ENCODE results near the gene PLEKHA5. TPM values are rescaled to one million over a fixed set of nuclear protein-coding genes. Genes with fewer than 3 reads are reported as not detected.

The PLEKHA5 gene
- polyA plus RNA-seq, 1 donor (not counting 4 experiments of a cell fraction or from before 2014, with no cell fraction given): 21.7 TPM

- Histone ChIP-seq H3K9ac (ENCODE audit: control insufficient read depth, extremely low read depth, insufficient read depth, low read length) (no peak overlapping the region), H3K27ac (ENCODE audit: control insufficient read depth, insufficient read depth, low read length) (no peak overlapping the region), H2AFZ (ENCODE audit: control insufficient read depth, low read length) (no peak overlapping the region), H3K36me3 (ENCODE audit: control insufficient read depth in 2 of 2, extremely low read depth in 1 of 2, insufficient read depth in 2 of 2, low read length in 2 of 2) (peaks cover 7% of the 10 kb centered on the region in 2 experiments), H3K79me2 (ENCODE audit: control insufficient read depth, insufficient read depth, low read length) (peaks cover 79% of the 10 kb centered on the region), H3K4me2 (ENCODE audit: control insufficient read depth, extremely low read depth, insufficient read depth, low read depth, low read length) (no peak overlapping the region), H3K9me3 (ENCODE audit: control insufficient read depth, low read depth, low read length) (no peaks in the 10 kb centered on the region), H3K9me1 (ENCODE audit: control insufficient read depth, extremely low read depth, insufficient read depth, low read length) (no peaks in the 10 kb centered on the region), H3K4me3 (ENCODE audit: control insufficient read depth in 2 of 3, extremely low read depth in 1 of 3, insufficient read depth in 2 of 3, low read depth in 1 of 3, low read length in 3 of 3) (no peak overlapping the region), H4K20me1 (ENCODE audit: control insufficient read depth, extremely low read depth, insufficient read depth, low read length) (no peaks in the 10 kb centered on the region), H3K4me1 (ENCODE audit: control insufficient read depth, extremely low read depth, insufficient read depth, low read length) (no peaks in the 10 kb centered on the region), H3K27me3 (ENCODE audit: control insufficient read depth, extremely low read depth, insufficient read depth, low read length) (no peaks in the 10 kb centered on the region)
- TF ChIP-seq CTCF (optimal IDR thresholded peaks at IDR 0.05 in 1 of 3, IDR thresholded peaks at IDR 0.05 in 1 of 3, conservative IDR thresholded peaks at IDR 0.05 in 1 of 3; ENCODE audit: extremely low read depth in 1 of 3, insufficient read depth in 2 of 3, low read length in 3 of 3) (no peak), EZH2 (IDR thresholded peaks at IDR 0.05; ENCODE audit: low read length) (no peak)
- DNase-seq (ENCODE audit: low read depth, low spot score) (no peak), FAIRE-seq (no peak)
- dilution Hi-C loops (cut with MboI; ENCODE audit: extremely low pct_ligation_motif_present, low sequenced_read_pairs): no loop called here
These were observed 20.9 kb downstream of the PLEKHA5 start for GRCh38 chr12:19150273-19150900.

- H3K4me2 ChIP-seq (ENCODE audit: control insufficient read depth, extremely low read depth, insufficient read depth, low read depth, low read length): no peak overlapping the region
- TF ChIP-seq CTCF (optimal IDR thresholded peaks at IDR 0.05 in 1 of 3, IDR thresholded peaks at IDR 0.05 in 1 of 3, conservative IDR thresholded peaks at IDR 0.05 in 1 of 3; ENCODE audit: extremely low read depth in 1 of 3, insufficient read depth in 2 of 3, low read length in 3 of 3) (no peak), EZH2 (IDR thresholded peaks at IDR 0.05; ENCODE audit: low read length) (no peak)
- H3K79me2 ChIP-seq (ENCODE audit: control insufficient read depth, insufficient read depth, low read length): peaks cover 80% of the 10 kb centered on the region
- no peaks in the 10 kb centered on the region for H3K9me3 ChIP-seq (ENCODE audit: control insufficient read depth, low read depth, low read length)
- H3K36me3 ChIP-seq (ENCODE audit: control insufficient read depth in 2 of 2, extremely low read depth in 1 of 2, insufficient read depth in 2 of 2, low read length in 2 of 2): peaks cover 7% of the 10 kb centered on the region in 2 experiments
- H3K27me3 ChIP-seq (ENCODE audit: control insufficient read depth, extremely low read depth, insufficient read depth, low read length): no peaks in the 10 kb centered on the region
- H3K4me3 ChIP-seq (ENCODE audit: control insufficient read depth in 2 of 3, extremely low read depth in 1 of 3, insufficient read depth in 2 of 3, low read depth in 1 of 3, low read length in 3 of 3): no peak overlapping the region
- DNase-seq (ENCODE audit: low read depth, low spot score): no peak
- H2AFZ ChIP-seq (ENCODE audit: control insufficient read depth, low read length): no peak overlapping the region
- no peaks in the 10 kb centered on the region for H3K4me1 ChIP-seq (ENCODE audit: control insufficient read depth, extremely low read depth, insufficient read depth, low read length)
- H4K20me1 ChIP-seq (ENCODE audit: control insufficient read depth, extremely low read depth, insufficient read depth, low read length): no peaks in the 10 kb centered on the region
- H3K9ac ChIP-seq (ENCODE audit: control insufficient read depth, extremely low read depth, insufficient read depth, low read length): no peak overlapping the region
- FAIRE-seq: no peak
- no peaks in the 10 kb centered on the region for H3K9me1 ChIP-seq (ENCODE audit: control insufficient read depth, extremely low read depth, insufficient read depth, low read length)
- dilution Hi-C loops (cut with MboI; ENCODE audit: extremely low pct_ligation_motif_present, low sequenced_read_pairs): no loop called here
- H3K27ac ChIP-seq (ENCODE audit: control insufficient read depth, insufficient read depth, low read length): no peak overlapping the region
These were observed 21.8 kb downstream of the PLEKHA5 start for GRCh38 chr12:19151298-19151697.

All from keratinocyte (primary cell).